HG02943 (cell line): ENCODE measurements around the gene SPOP.
"Not testable (repeated sequence)": the region's sequence is repeated elsewhere in the genome, so short reads cannot be mapped to it uniquely, and the experiment has no call there.

Source experiments
- ATAC-seq: cut with Tn5 transposase; IDR thresholded peaks from one replicate; pipeline ENCODE4 v1.9.1; 2021; ENCODE audit warnings: mild to moderate bottlenecking, low read depth, moderate library complexity; ENCODE audit not compliant: unreplicated experiment

SPOP gene

GRCh38 chr17:49659661-49660382, 18.1 kb downstream of the SPOP start:
- no peak for ATAC-seq

- ATAC-seq = no peak
Observed at GRCh38 chr17:49656247-49656646, 21.6 kb downstream of the SPOP start.

DNA sequence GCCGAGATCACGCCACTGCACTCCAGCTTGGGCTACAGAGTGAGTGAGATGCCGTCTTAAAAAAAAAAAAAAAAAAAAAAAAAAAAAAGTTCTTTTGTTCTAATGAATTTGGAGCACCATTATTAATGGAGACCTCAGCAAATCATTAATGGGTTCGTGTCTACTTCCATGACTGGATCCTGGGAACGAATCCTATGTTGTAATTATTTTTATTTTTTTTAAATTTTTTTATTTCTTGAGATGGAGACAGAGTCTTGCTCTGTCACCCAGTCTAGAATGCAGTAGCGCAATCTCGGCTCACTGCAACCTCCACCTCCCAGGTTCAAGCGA, 30.7 kb downstream of the SPOP start:
- ATAC-seq = no peak

DNA sequence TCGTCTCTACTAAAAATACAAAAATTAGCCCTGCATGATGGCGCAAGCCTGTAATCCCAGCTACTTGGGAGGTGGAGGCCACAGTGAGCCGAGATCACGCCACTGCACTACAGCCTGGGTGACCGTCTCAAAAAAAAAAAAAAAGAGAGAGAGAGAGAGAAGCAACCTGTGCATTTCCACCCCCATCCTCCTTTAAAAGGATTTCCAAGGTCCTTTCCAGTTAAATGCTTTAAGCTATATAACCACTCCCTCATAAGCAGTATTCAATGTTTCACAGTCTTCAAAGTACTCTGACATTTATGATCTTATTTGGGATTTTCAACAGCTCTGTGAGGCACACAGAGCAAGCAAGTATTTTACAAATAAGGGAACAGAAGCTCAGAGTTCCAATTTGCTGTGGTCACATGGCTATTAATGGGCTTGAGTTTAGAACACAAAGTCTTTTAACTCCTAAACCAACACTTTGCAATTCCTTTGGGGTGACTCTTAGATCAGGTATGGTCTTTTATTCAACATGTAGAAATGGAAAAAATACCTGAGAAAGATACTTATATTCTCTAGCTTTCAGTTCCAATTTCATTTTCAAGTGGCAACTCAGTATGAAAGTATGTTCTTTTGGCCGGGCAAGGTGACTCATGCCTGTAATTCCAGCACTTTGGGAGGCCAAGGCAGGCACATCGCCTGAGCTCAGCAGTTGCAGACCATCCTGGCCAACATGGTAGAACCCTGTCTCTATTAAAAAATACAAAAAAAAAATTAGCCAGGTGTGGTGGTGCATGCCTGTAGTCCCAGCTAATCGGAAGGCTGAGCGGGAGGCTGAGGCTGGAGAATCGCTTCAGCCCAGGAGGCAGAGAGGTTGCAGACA, 31.3 kb downstream of the SPOP start:
- ATAC-seq = no peak

DNA sequence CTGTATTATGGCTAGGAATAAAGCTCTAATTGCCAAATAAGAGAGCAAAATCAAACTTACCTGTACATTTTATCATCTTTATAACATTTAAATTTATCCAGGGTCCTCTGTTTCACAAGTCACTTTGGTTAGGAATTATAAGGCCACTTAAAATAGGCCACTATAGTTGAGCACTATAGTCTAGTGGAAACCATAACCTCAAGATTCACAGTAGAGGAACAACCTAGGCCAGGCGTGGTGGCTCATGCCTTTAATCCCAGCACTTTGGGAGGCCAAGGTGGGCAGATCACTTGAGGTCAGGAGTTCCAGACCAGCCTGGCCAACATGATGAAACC, 31.9 kb downstream of the SPOP start:
- not testable (repeated sequence) for ATAC-seq

DNA sequence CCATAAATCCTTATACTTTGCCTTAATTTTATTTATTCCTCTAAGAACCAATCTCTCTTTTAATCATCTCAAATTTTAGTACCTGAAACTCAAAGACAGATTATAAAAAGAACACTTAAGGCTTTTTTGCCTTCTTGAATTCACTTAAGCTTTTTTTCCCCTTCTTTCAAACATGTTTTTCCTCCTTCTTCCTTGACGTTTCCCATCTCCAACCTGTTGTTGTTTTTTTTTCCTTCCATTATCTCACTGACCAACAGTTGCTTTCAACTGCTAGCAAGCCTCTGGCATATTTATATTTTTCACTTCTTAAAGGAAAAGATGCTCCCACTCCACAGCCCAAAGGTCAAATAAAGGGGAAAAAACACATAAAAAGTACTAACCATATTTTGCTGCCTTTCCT, 32.2 kb downstream of the SPOP start:
- ATAC-seq = no peak

DNA sequence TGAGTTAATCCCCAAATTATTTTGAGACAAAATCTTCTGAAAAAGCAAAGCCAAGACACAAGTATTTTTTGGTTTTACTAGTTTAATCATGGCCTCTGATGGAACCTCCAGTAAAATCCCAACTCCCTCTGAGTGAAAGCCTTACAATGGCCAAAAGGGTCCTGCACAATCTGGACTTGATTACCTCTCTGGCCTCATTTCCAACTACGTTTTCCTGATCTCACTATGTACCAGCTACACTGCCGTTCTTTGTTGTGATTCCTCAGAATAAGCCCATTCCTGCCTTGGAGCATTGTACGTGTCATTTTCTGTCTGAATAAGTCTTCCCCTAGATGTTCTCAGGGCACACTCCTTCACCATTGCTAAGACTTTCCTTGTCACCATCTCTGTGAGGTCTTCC, 37.3 kb downstream of the SPOP start:
- no peak for ATAC-seq

DNA sequence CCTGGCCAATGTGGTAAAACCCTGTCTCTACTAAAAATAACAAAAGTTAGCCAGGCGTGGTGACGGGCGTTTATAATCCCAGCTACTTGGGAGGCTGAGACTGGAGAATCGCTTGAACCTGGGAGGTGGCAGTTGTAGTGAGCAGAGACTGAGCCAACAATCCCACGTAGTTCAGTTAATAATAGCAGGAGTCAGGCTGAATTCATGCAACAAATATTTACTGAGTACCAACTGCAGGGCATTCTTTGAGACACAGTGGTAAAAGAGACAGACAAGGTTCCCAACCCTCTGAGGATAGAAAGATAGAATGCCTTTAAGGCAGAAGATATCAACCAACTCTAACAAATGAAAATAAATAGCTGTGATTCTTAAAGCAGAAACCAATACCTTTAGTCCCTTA, 39.1 kb downstream of the SPOP start:
- no peak for ATAC-seq

GRCh38 chr17:49637739-49638138, 40.2 kb downstream of the SPOP start:
- no peak for ATAC-seq

DNA sequence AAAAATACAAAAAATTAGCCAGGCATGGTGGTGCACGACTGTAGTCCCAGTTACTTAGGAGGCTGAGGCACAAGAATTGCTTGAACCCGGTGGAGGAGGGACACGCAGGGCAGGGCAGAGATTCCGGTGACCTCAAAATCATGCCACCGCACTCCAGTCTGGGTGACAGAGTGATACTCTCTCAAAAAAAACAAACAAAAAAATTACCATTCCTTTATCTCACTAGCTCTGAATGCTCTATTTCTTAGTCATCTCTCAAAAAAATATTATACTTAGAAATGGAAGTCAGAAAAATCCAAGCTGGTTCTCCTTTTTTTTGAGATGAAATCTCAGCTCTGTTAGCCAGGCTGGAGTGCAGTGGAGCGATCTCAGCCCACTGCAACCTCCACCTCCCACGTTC, 40.8 kb downstream of the SPOP start:
- no peak for ATAC-seq

- ATAC-seq = no peak
Observed at GRCh38 chr17:49635121-49635520, 42.8 kb downstream of the SPOP start.

- ATAC-seq = no peak
Observed at GRCh38 chr17:49634485-49634860, 43.4 kb downstream of the SPOP start.

DNA sequence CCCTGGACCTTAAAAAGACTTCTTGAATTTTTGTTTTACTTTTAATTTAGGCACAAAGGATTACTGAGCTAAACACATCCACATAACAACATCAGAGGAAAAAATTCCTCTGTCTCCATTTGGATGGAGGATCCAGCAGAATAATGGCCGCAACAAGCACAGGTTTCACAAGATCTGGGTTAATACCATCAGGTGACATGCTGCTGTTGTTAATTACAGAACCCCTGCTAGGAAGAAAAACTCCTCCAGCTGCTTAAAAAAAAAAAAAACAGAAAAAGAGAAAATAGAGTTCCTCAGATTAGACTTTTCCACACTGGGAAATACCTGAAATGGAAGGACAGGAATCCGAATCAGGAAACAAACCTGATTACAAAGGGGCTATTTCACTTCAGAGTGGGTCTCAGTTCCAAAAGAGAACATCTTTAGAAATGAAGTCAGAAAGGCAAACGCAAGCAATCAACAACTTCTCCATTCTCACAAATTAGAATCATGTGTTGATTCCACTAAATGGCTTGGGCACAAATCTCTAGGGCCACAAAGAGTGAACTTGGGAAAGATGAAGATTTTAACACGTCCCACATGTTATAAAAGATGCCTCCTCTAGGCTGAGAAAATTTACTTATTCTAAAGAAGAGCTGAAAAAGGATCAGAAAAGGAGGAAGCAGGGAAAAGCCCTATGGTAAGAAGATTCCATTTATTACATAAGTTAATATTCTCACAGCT, 44.0 kb downstream of the SPOP start:
- ATAC-seq = no peak

- ATAC-seq = no peak
Observed at GRCh38 chr17:49633250-49633649, 44.6 kb downstream of the SPOP start.

DNA sequence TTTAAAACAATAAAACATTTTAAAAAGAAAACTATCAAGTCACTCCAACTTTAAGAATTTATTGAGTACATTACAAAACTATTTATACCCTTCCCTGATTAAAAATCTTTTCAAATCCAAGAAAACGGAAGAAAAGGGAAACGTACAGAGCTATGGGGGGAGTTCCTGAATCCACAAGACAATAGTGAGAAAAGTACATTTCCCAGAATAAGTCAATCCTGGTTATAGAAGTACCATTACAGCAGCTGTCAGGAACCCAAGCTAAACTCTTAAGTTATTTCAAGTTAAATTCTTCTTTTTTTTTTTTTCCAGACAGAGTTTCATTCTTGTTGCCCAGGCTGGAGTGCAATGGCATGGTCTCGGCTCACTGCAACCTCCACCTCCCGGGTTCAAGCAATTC, 45.7 kb downstream of the SPOP start:
- no peak for ATAC-seq

DNA sequence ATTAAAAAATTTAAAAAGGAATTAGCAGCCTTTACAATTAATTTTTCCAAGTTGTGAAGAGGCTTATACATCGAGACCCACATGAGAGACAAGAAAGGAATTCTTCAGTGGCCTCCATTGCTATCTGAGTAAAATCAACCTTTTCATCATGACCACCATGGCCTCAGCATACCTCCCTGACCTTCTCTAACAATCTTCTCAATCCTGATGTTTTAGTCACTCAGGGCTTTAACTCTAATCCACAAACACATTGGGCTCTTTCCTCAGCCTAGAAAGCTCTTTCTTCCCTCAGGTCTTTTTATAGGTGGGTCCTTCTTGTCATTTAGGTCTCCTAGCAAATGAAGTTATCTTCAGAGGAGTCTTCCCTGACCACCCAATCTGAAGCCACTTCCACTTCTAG, 46.4 kb downstream of the SPOP start:
- no peak for ATAC-seq

GRCh38 chr17:49630113-49630900, 47.6 kb downstream of the SPOP start:
- no peak for ATAC-seq

DNA sequence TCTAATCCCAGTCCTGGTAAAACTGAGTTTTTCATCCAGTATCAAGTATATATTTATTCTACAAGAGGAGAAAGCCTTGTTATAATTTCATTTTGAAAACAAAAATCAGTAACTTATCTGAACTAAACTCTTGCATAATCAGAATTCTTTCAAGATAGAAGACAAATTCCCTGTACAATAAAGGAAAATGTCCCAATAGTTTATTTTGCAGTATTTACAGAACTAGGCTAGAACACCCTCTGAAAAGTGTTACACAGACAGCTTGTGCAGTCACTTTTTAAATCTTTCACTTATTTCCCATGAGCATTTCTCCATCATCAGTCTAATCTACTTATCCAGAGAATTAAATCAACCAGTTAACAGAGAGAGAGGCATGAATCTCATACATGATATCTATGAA, 48.5 kb downstream of the SPOP start:
- ATAC-seq = no peak

DNA sequence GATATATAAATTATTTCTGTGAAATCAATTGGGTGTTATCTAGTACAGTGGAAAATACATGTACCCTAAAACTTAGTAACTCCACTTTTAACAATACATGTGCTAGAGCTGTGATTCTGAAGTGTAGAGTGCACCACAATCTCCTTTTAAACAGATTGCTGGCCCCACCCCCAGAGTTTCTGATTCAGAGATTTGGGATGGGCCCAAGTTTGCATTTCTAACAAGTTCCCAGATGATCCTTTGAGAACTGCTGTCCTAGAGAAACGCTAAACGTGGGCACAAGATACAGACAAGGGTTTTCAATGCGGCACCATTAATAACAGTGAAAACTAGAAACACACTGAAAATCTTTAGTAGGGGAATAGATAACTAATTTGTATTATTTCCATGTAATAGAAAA, 53.0 kb downstream of the SPOP start:
- no peak for ATAC-seq

DNA sequence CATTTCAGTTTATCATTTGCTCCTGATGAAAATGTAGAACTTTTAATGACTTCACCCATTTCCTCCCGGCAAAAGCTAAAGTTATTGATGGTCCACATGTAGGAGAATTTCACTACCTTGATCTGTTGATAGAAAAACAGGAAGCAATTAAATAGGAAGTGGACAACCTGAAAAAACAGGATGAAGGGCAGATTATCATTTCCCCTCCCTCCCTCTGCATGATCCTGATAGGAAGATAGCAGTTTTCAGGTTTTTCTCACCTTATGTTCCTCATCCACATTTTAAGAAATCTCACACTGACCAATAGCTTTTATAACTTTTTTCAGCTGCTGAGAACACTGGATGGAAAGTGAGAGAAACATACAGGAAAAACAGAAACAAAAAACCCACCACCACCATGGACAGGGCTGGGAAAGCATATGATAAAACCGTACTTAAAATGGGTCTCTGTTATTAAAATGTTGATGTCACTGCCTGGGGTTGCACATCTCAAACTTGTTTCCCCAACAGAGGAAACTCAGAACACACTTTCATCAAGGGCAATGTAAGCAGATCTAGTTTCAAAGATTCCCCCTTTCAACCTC, 55.9 kb downstream of the SPOP start:
- ATAC-seq = no peak

- no peak for ATAC-seq
Observed at GRCh38 chr17:49621420-49621819, 56.5 kb downstream of the SPOP start.
